Stomach (tissue), 9 donors: ENCODE data around the gene TMEM132D. TPM values are rescaled to one million over a fixed set of nuclear protein-coding genes. Genes with fewer than 3 reads are reported as not detected.

Source experiments
- DNase-seq, 2 donors: peaks; one replicate each; pipeline versions ENCODE4 v3.0.0 to v3.0.0-alpha.2; 2013 to 2019
- H3K27ac ChIP-seq, 5 donors: fragments of 200-600 bp in 4 of 5; sonication (generic) in 4 of 5; one replicate each; pipeline ENCODE4 v1.5.1; 2013 to 2019; ENCODE audit warnings: mild to moderate bottlenecking in 1 of 5, moderate library complexity in 1 of 5
- H3K27me3 ChIP-seq, 3 donors: fragments of 200-600 bp; sonication (generic); one replicate each; pipeline ENCODE4 v1.5.1; 2017 to 2019; ENCODE audit warnings: mixed run types in 1 of 3
- H3K36me3 ChIP-seq, 4 donors: fragments of 200-600 bp; sonication (generic); 1 replicate in 3 of 4; 2 replicates in 1 of 4; pipeline ENCODE4 v1.5.1; 2016 to 2019
- H3K4me1 ChIP-seq, 4 donors: fragments of 200-600 bp; sonication (generic); one replicate each; pipeline ENCODE4 v1.5.1; 2016 to 2019
- H3K4me3 ChIP-seq, 4 donors: fragments of 200-600 bp; sonication (generic) in 3 of 4; one replicate each; pipeline ENCODE4 v1.5.1; 2016 to 2019; ENCODE audit warnings: mild to moderate bottlenecking in 1 of 4
- H3K9me3 ChIP-seq, 4 donors: fragments of 200-600 bp; sonication (generic); one replicate each; pipeline ENCODE4 v1.5.1; 2016 to 2019
- CTCF ChIP-seq, 7 experiments: fragments of 450-650 bp in 4 of 7; fragments of 200-600 bp in 3 of 7; sonication (generic) in 3 of 7; IDR thresholded peaks; one replicate each; pipeline ENCODE4 v1.5.1; 2016 to 2019; ENCODE audit warnings: antibody characterized with exemption in 7 of 7, control low read depth in 2 of 7, mild to moderate bottlenecking in 1 of 7
- EP300 ChIP-seq: sonication (generic); formaldehyde crosslinking; IDR thresholded peaks from one replicate; pipeline ENCODE4 v1.6.1; 2017; ENCODE audit warnings: antibody characterized with exemption
- POLR2A ChIP-seq, 4 donors: fragments of 450-650 bp; IDR thresholded peaks; one replicate each; pipeline ENCODE4 v1.6.1; 2016; ENCODE audit warnings: antibody characterized with exemption in 4 of 4, control low read depth in 2 of 4, mild to moderate bottlenecking in 1 of 4, moderate library complexity in 1 of 4
- POLR2AphosphoS5 ChIP-seq, 3 donors: sonication (generic); formaldehyde crosslinking; IDR thresholded peaks; one replicate each; pipeline ENCODE4 v1.6.1; 2016; ENCODE audit warnings: antibody characterized with exemption in 3 of 3
- WGBS, 5 donors: extraction: QIAGEN DNeasy Blood & Tissue Kit in 3 of 5; methylation state at CpG; one replicate each; pipeline versions ENCODE4 v1.1.5 to v1.1.7; 2013 to 2018; 5-methylcytosine and 5-hydroxymethylcytosine counted together
- intact Hi-C: fragments of 100-400 bp; cut with DNase I; formaldehyde crosslinking; loops from one replicate; pipeline ENCODE4 v1.15.1; 2023; ENCODE audit warnings: low total_unique reads
- polyA plus RNA-seq, 3 donors: library from polyadenylated mRNA; stranded (reverse); fragments of 200-250 nt; gene quantifications; one replicate each; pipeline ENCODE4 v1.2.3, GENCODE V29; 2013
- total RNA-seq, 5 donors: library from RNA; depleted of rRNA; stranded (reverse); fragments of >200 nt; gene quantifications; one replicate each; pipeline versions ENCODE4 v1.1.0 to v1.2.3, GENCODE V29; 2014 to 2016
- donor health status: healthy with polysubstance abuse.
- donor health status: Bipolar disorder and iron deficiency.
- donor health status: healthy.

TMEM132D gene
- total and polyA plus RNA-seq, 8 donors = 0.29 to 0.92 TPM; not detected in 6

GRCh38 chr12:129393357-129393937 is 510.4 kb downstream of the TMEM132D start:
- Histone ChIP-seq H3K36me3 (no peaks in the 10 kb centered on the region), H3K9me3 (peaks cover 0 to 8% (median 0%) of the 10 kb centered on the region in 4 donors), H3K27ac (no peak overlapping the region), H3K4me1 (no peaks in the 10 kb centered on the region), H3K27me3 (no peaks in the 10 kb centered on the region), H3K4me3 (no peak overlapping the region)
- DNase-seq = no peak
- intact Hi-C loops = no loop called here
- WGBS, 5 donors = 52 to 61% (median 60%) methylated on average over 5 of the region's 5 CpGs
- no peak for TF ChIP-seq EP300
- no peak for TF ChIP-seq POLR2A (IDR thresholded peaks at IDR 0.05)
- no peak for TF ChIP-seq CTCF (IDR thresholded peaks at IDR 0.05)
- TF ChIP-seq POLR2AphosphoS5 (IDR thresholded peaks at IDR 0.05) = no peak

GRCh38 chr12:129385637-129385990 is 518.2 kb downstream of the TMEM132D start:
- no peak for TF ChIP-seq POLR2AphosphoS5 (IDR thresholded peaks at IDR 0.05)
- TF ChIP-seq EP300 = no peak
- TF ChIP-seq CTCF (IDR thresholded peaks at IDR 0.05) = no peak
- Histone ChIP-seq H3K27ac (no peak overlapping the region), H3K4me3 (no peak overlapping the region), H3K9me3 (no peaks in the 10 kb centered on the region), H3K36me3 (no peaks in the 10 kb centered on the region), H3K4me1 (no peaks in the 10 kb centered on the region), H3K27me3 (no peaks in the 10 kb centered on the region)
- WGBS, 5 donors = 57 to 81% (median 65%) methylated on average over 1 of the region's 1 CpG
- no peak for DNase-seq
- intact Hi-C loops = no loop called here

- Histone ChIP-seq H3K4me3 (no peak overlapping the region), H3K9me3 (no peaks in the 10 kb centered on the region), H3K27ac (no peak overlapping the region), H3K4me1 (no peaks in the 10 kb centered on the region), H3K36me3 (no peaks in the 10 kb centered on the region), H3K27me3 (no peaks in the 10 kb centered on the region)
- TF ChIP-seq CTCF (IDR thresholded peaks at IDR 0.05) (no peak), EP300 (no peak), POLR2A (IDR thresholded peaks at IDR 0.05) (no peak), POLR2AphosphoS5 (IDR thresholded peaks at IDR 0.05) (no peak)
- WGBS, 5 donors = 73 to 84% (median 78%) methylated on average over 9 of the region's 9 CpGs
- intact Hi-C loops = no loop called here
- no peak for DNase-seq
Observed at GRCh38 chr12:129383956-129384355, 519.9 kb downstream of the TMEM132D start.

GRCh38 chr12:129381715-129382114 is 522.1 kb downstream of the TMEM132D start:
- WGBS, 5 donors = 26 to 51% (median 39%) methylated on average over 3 of the region's 3 CpGs
- TF ChIP-seq POLR2AphosphoS5 (IDR thresholded peaks at IDR 0.05) = no peak
- no peak for TF ChIP-seq EP300
- no peak for TF ChIP-seq CTCF (IDR thresholded peaks at IDR 0.05)
- TF ChIP-seq POLR2A (IDR thresholded peaks at IDR 0.05) = no peak
- Histone ChIP-seq H3K4me3 (no peak overlapping the region), H3K4me1 (no peaks in the 10 kb centered on the region), H3K27me3 (no peaks in the 10 kb centered on the region), H3K27ac (no peak overlapping the region), H3K36me3 (no peaks in the 10 kb centered on the region), H3K9me3 (peaks cover 0 to 6% (median 0%) of the 10 kb centered on the region in 4 donors)
- intact Hi-C loops = no loop called here
- DNase-seq = no peak
